GM20431 (cell line): ENCODE results near the gene ERBB4.

Source experiments
- in situ Hi-C: fragments of 300-500 bp; cut with MseI, MboI; formaldehyde crosslinking; loops from one replicate; pipeline ENCODE4 v1.15.0; 2020; ENCODE audit warnings: low sequenced_read_pairs; ENCODE audit not compliant: unreplicated experiment

Gene ERBB4

GRCh38 chr2:211881449-211881848, 657.2 kb downstream of the ERBB4 start:
- in situ Hi-C loops: no loop called here

- in situ Hi-C loops: no loop called here
Observed at GRCh38 chr2:211879323-211879722, 659.3 kb downstream of the ERBB4 start.

GRCh38 chr2:211877061-211877460, 661.5 kb downstream of the ERBB4 start:
- in situ Hi-C loops: no loop called here

- in situ Hi-C loops: no loop called here
Observed at GRCh38 chr2:211875488-211875887, 663.1 kb downstream of the ERBB4 start.

- in situ Hi-C loops: no loop called here
Observed at GRCh38 chr2:211868996-211869533, 669.5 kb downstream of the ERBB4 start.

GRCh38 chr2:211867845-211868451, 670.7 kb downstream of the ERBB4 start:
- in situ Hi-C loops: no loop called here

- in situ Hi-C loops: no loop called here
Observed at GRCh38 chr2:211864328-211864727, 674.3 kb downstream of the ERBB4 start.

- in situ Hi-C loops: no loop called here
Observed at GRCh38 chr2:211860224-211860623, 678.4 kb downstream of the ERBB4 start.

- in situ Hi-C loops: no loop called here
Observed at GRCh38 chr2:211854832-211855231, 683.8 kb downstream of the ERBB4 start.

- in situ Hi-C loops: no loop called here
Observed at GRCh38 chr2:211846714-211847113, 691.9 kb downstream of the ERBB4 start.

GRCh38 chr2:211846036-211846400, 692.6 kb downstream of the ERBB4 start:
- in situ Hi-C loops: no loop called here

GRCh38 chr2:211845338-211846035, 693.1 kb downstream of the ERBB4 start:
- in situ Hi-C loops: no loop called here

GRCh38 chr2:211837706-211838105, 700.9 kb downstream of the ERBB4 start:
- in situ Hi-C loops: no loop called here

- in situ Hi-C loops: no loop called here
Observed at GRCh38 chr2:211837206-211837605, 701.4 kb downstream of the ERBB4 start.

GRCh38 chr2:211836409-211836808, 702.2 kb downstream of the ERBB4 start:
- in situ Hi-C loops: no loop called here

GRCh38 chr2:211835695-211836094, 702.9 kb downstream of the ERBB4 start:
- in situ Hi-C loops: no loop called here

GRCh38 chr2:211833582-211834279, 704.9 kb downstream of the ERBB4 start:
- in situ Hi-C loops: no loop called here

- in situ Hi-C loops: no loop called here
Observed at GRCh38 chr2:211829725-211830124, 708.9 kb downstream of the ERBB4 start.

- in situ Hi-C loops: no loop called here
Observed at GRCh38 chr2:211823886-211824479, 714.6 kb downstream of the ERBB4 start.

GRCh38 chr2:211822686-211823335, 715.8 kb downstream of the ERBB4 start:
- in situ Hi-C loops: no loop called here
